ENCODE results near the gene AP3S1.

The AP3S1 gene

GRCh38 chr5:115941051-115941675, 99.4 kb downstream of the AP3S1 start:
- no peak for FAIRE-seq

- FAIRE-seq: no peak
Observed at GRCh38 chr5:115944501-115944900, 102.8 kb downstream of the AP3S1 start.

- FAIRE-seq: no peak
Observed at GRCh38 chr5:115946655-115947054, 104.9 kb downstream of the AP3S1 start.

- no peak for FAIRE-seq
Observed at GRCh38 chr5:115947260-115947659, 105.5 kb downstream of the AP3S1 start.

GRCh38 chr5:115948091-115948534, 106.4 kb downstream of the AP3S1 start:
- no peak for FAIRE-seq

- FAIRE-seq: no peak
Observed at GRCh38 chr5:115949096-115949495, 107.4 kb downstream of the AP3S1 start.

GRCh38 chr5:115952588-115952987, 110.9 kb downstream of the AP3S1 start:
- no peak for FAIRE-seq

GRCh38 chr5:115954144-115954543, 112.4 kb downstream of the AP3S1 start:
- no peak for FAIRE-seq

GRCh38 chr5:115956957-115957356, 115.2 kb downstream of the AP3S1 start:
- FAIRE-seq: no peak

GRCh38 chr5:115961381-115962238, 119.9 kb downstream of the AP3S1 start:
- no peak for FAIRE-seq

GRCh38 chr5:115962239-115962564, 120.5 kb downstream of the AP3S1 start, which contains the start of gene LVRN:
TSS of gene LVRN (plus strand) at chr5:115962475. CDS start at chr5:115962618, 143 bp downstream.
- no peak for FAIRE-seq

- FAIRE-seq: no peak
Observed at GRCh38 chr5:115962565-115963402, 121.0 kb downstream of the AP3S1 start.

GRCh38 chr5:115963566-115963965, 121.8 kb downstream of the AP3S1 start:
- FAIRE-seq: no peak
